Nephron (organoid): ENCODE data around the gene PCBD2.
"Not testable (repeated sequence)": the region's sequence is repeated elsewhere in the genome, so short reads cannot be mapped to it uniquely, and the experiment has no call there.

Experiments used
- H3K27ac Mint-ChIP-seq, 3 experiments: 2 replicates each; pipeline ENCODE4 v1.8.0; 2020; ENCODE audit warnings: mixed read lengths in 3 of 3, mild to moderate bottlenecking in 2 of 3, moderate library complexity in 1 of 3
- H3K27me3 Mint-ChIP-seq: 2 replicates; pipeline ENCODE4 v1.8.0; 2021; ENCODE audit warnings: low read depth, mild to moderate bottlenecking, moderate library complexity, mixed read lengths
- H3K36me3 Mint-ChIP-seq: 2 replicates; pipeline ENCODE4 v1.8.0; 2020; ENCODE audit warnings: low read depth, mixed read lengths
- H3K4me1 Mint-ChIP-seq: 2 replicates; pipeline ENCODE4 v1.8.0; 2020; ENCODE audit warnings: mixed read lengths
- H3K4me3 Mint-ChIP-seq, 3 experiments: 2 replicates each; pipeline ENCODE4 v1.8.0; 2020; ENCODE audit warnings: mild to moderate bottlenecking in 3 of 3, mixed read lengths in 3 of 3, moderate library complexity in 2 of 3
- H3K9me3 Mint-ChIP-seq: 2 replicates; pipeline ENCODE4 v1.8.0; 2020; ENCODE audit warnings: mixed read lengths
- TF ChIP-seq, protein P1 (sequence below), 3 experiments: fragments of 200-600 bp; sonication (generic); IDR thresholded peaks; one replicate each; pipeline ENCODE4 v1.5.0; 2021; ENCODE audit warnings: antibody characterized with exemption in 3 of 3; ENCODE audit not compliant: unreplicated experiment in 3 of 3

Gene PCBD2

DNA sequence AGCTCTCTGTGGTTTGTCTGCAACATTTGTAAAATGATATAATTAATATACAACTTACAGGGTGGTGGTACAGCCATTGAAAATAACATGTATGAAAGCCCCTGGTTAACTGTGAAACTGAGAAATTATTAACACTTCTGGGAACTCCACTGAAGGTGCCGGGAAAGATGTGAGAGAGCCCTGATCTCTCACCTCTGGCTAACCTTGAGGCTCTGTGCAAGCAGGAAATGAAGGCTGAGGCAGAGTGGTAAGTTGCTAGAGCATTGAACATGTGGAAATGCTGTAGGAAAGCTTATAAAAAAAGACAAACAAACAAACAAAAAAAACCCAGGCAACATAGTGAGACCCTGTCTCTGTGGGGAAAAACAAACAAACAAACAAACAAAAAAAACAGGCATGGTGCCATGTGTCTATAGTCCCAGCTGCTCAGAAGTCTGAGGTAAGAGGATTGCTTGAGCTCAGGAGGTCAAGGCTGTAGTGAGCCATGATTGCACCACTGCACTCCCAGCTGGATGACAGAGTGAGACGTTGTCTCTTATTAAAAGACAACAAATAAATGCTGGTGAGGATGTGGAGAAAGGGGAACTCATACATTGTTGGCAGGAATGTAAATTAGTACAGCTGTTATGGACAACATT is 70.3 kb downstream of the PCBD2 start:
- Mint-ChIP-seq H3K27ac (peak overlapping the region in 1 of 3 experiments; percentile 22), H3K4me1 (no peaks in the 10 kb centered on the region), H3K4me3 (no peak overlapping the region), H3K27me3 (no peaks in the 10 kb centered on the region), H3K9me3 (peaks cover 36% of the 10 kb centered on the region), H3K36me3 (peaks cover 26% of the 10 kb centered on the region)
- TF ChIP-seq, protein P1, sequence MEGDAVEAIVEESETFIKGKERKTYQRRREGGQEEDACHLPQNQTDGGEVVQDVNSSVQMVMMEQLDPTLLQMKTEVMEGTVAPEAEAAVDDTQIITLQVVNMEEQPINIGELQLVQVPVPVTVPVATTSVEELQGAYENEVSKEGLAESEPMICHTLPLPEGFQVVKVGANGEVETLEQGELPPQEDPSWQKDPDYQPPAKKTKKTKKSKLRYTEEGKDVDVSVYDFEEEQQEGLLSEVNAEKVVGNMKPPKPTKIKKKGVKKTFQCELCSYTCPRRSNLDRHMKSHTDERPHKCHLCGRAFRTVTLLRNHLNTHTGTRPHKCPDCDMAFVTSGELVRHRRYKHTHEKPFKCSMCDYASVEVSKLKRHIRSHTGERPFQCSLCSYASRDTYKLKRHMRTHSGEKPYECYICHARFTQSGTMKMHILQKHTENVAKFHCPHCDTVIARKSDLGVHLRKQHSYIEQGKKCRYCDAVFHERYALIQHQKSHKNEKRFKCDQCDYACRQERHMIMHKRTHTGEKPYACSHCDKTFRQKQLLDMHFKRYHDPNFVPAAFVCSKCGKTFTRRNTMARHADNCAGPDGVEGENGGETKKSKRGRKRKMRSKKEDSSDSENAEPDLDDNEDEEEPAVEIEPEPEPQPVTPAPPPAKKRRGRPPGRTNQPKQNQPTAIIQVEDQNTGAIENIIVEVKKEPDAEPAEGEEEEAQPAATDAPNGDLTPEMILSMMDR (IDR thresholded peaks at IDR 0.05; ENCODE audit: unreplicated experiment in 3 of 3): no peak

DNA sequence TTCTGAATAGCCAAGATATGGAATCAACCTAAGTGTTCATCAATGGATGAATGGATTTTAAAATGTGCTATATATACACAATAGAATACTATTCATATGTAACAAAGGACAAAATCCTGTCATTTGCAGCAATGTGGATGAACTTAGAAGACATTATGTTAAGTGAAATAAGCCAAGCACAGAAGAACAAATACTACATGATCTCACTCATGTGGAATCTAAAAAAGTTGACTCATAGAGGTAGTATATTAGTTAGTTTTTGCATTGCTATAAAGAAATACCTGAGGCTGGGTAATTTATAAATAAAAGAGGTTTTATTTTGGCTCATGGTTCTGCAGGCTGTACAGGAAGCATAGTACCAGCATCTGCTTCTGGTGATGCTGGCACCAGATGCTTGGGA is 70.9 kb downstream of the PCBD2 start:
- H3K9me3 Mint-ChIP-seq: peaks cover 40% of the 10 kb centered on the region
- no peak overlapping the region for H3K27ac Mint-ChIP-seq
- H3K4me3 Mint-ChIP-seq: no peak overlapping the region
- H3K27me3 Mint-ChIP-seq: no peaks in the 10 kb centered on the region
- TF ChIP-seq, protein P1 (IDR thresholded peaks at IDR 0.05; ENCODE audit: unreplicated experiment in 3 of 3): no peak
- H3K36me3 Mint-ChIP-seq: peaks cover 29% of the 10 kb centered on the region
- H3K4me1 Mint-ChIP-seq: no peaks in the 10 kb centered on the region

DNA sequence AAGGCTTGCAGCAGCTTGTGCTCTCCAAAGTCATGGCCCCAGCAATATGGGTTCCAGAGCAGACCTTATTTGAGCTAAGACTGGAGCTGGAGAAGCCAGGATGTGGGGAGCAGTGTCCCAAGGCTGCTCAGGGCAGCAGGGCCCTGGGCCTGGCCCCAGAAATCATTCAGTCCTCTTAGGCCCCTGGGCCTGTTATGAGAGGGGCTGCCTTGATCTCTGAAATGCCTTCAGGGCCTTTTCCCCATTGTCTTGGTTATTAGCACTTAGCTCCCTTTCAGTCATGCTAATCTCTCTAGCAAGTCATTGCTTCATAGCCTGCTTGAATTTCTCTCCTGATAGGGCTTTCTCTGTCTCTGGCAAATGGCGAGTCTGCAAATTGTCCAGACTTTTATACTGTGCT is 71.9 kb downstream of the PCBD2 start:
- Mint-ChIP-seq H3K4me3 (no peak overlapping the region), H3K4me1 (no peaks in the 10 kb centered on the region), H3K27ac (no peak overlapping the region), H3K36me3 (peaks cover 33% of the 10 kb centered on the region), H3K27me3 (no peaks in the 10 kb centered on the region), H3K9me3 (peaks cover 50% of the 10 kb centered on the region)
- TF ChIP-seq, protein P1 (IDR thresholded peaks at IDR 0.05; ENCODE audit: unreplicated experiment in 3 of 3): no peak

DNA sequence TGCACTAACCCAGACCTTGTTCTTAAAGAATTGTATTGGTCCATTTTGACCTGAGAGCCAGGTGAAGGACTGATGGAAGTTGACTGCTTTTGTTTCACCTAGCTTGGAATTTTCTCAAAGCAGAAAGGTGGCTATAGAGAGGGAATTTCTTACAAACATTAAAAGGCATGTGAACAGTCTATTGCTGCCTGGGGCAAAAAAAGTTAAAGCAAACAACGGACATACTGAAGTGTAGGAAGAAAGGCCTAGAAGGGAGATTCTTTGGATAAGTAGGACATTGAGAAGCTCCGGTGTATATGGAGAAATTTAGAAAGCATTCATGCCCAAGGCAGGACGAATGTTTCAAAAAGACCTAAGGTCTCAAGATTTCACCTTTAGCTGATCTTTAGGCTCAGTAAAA is 74.5 kb downstream of the PCBD2 start:
- H3K27me3 Mint-ChIP-seq: no peaks in the 10 kb centered on the region
- H3K36me3 Mint-ChIP-seq: peaks cover 33% of the 10 kb centered on the region
- TF ChIP-seq, protein P1 (IDR thresholded peaks at IDR 0.05; ENCODE audit: unreplicated experiment in 3 of 3): no peak
- H3K9me3 Mint-ChIP-seq: peaks cover 73% of the 10 kb centered on the region
- no peak overlapping the region for H3K4me3 Mint-ChIP-seq
- no peaks in the 10 kb centered on the region for H3K4me1 Mint-ChIP-seq
- H3K27ac Mint-ChIP-seq: no peak overlapping the region

DNA sequence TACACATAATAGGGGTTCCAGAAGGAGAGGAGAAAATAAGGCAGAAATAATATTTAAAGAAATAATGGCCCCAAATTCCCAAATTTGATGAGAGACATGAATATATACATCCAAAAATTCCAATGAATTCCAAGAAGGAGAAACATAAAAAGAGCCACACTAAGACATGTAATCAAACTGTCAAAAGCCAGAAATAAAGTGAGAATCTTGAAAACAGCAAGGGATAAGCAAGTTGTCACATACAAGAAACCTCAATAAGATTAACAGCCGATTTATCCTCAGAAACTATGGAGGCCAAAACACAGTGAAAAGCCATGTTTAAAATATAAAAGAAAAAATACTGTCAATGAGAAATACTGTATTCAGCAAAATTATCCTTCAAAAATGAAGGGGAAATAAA is 77.3 kb downstream of the PCBD2 start:
- no peaks in the 10 kb centered on the region for H3K4me1 Mint-ChIP-seq
- no peak overlapping the region for H3K4me3 Mint-ChIP-seq
- H3K27me3 Mint-ChIP-seq: no peaks in the 10 kb centered on the region
- TF ChIP-seq, protein P1 (IDR thresholded peaks at IDR 0.05; ENCODE audit: unreplicated experiment in 3 of 3): no peak
- H3K27ac Mint-ChIP-seq: no peak overlapping the region
- peaks cover 59% of the 10 kb centered on the region for H3K9me3 Mint-ChIP-seq
- H3K36me3 Mint-ChIP-seq: peaks cover 16% of the 10 kb centered on the region

DNA sequence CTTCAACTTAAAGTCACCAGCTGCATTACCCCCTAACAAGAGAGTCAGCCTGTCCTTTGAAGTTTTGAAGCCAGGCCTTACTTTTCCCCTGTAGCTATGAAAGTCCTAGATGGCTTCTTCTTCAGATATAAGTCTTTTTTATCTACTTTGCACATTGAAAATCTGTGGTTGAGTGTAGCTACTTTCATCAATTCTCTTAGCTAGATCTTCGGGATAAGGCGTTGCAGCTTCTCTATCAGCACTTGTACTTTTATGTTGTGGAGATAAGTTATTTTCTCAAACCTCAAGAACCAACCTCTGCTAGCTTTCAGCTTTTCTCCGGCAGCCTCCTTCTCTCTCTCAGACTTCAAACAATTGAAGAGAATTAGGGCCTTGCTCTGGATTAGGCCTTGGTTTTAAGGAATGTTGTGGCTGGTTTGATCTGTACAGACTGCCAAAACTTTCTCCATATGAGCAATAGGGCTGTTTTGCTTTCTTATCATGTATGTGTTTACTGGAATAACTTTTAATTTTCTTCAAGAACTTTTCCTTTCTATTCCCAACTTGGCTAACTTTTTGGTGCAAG is 84.4 kb downstream of the PCBD2 start:
- Mint-ChIP-seq H3K36me3 (no peaks in the 10 kb centered on the region), H3K27ac (no peak overlapping the region), H3K27me3 (no peaks in the 10 kb centered on the region), H3K4me3 (no peak overlapping the region), H3K4me1 (no peaks in the 10 kb centered on the region), H3K9me3 (peaks cover 18% of the 10 kb centered on the region)
- TF ChIP-seq, protein P1 (IDR thresholded peaks at IDR 0.05; ENCODE audit: unreplicated experiment in 3 of 3): no peak

DNA sequence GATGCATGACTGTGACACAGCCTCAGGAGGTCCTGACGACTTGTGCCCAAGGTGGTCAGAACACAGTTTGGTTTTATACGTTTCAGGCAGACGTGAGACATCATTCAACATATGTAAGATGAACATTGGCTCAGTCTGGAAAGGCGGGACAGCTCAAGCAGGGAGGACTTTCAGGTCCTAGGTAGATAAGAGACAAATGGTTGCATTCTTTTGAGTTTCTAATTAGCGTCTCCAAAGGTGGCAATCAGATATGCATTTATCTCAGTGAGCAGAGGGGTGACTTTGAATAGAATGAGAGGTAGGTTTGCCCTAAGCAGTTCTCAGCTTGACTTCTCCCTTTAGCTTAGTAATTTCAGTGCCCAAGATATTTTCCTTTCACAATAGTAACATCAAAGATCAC is 85.3 kb downstream of the PCBD2 start:
- not testable (repeated sequence) for H3K27me3 Mint-ChIP-seq, H3K4me1 Mint-ChIP-seq, H3K36me3 Mint-ChIP-seq, H3K4me3 Mint-ChIP-seq, H3K27ac Mint-ChIP-seq
- peaks cover 14% of the 10 kb centered on the region for H3K9me3 Mint-ChIP-seq
